GM12878 (cell line): ENCODE data around the gene MTO1. TPM values are rescaled to one million over a fixed set of nuclear protein-coding genes. Genes with fewer than 3 reads are reported as not detected.

Experiments
- ATAC-seq: fragments of 200-7000 bp; cut with Tn5 transposase; 3 replicates; pipeline ENCODE4 v1.9.1; 2020; ENCODE audit warnings: mild to moderate bottlenecking, moderate library complexity
- BruUV-seq: library from RNA; stranded (reverse); fragments of 400-500 nt; replicated peaks from 2 replicates; lab custom pipeline; 2021; lab: Mats Ljungman, UMichigan
- CTCF ChIA-PET: fragments of 300-600 bp; sonication (Branson Sonifier 250); formaldehyde crosslinking; extraction: SDS; loops from one replicate; lab custom pipeline; 2021; ENCODE audit warnings: inconsistent platforms; lab: Yijun Ruan, JAX
- POLR2A ChIA-PET: fragments of 350-600 bp; formaldehyde crosslinking; extraction: SDS; loops from one replicate; lab custom pipeline; 2021; ENCODE audit warnings: inconsistent platforms; lab: Charles Lee
- RAD21 ChIA-PET: fragments of 300-600 bp; sonication (Branson Sonifier 250); formaldehyde crosslinking; loops from one replicate; lab custom pipeline; 2023; ENCODE audit warnings: antibody characterized with exemption; ENCODE audit not compliant: unreplicated experiment; lab: Charles Lee
- SMC1A ChIA-PET: fragments of 300-600 bp; sonication (Branson Sonifier 250); formaldehyde crosslinking; loops from one replicate; lab custom pipeline; 2023; ENCODE audit not compliant: unreplicated experiment, uncharacterized antibody; lab: Charles Lee
- DNase-seq: peaks from one replicate; pipeline ENCODE4 v3.0.0-alpha.2; 2011; ENCODE audit warnings: low read depth, low spot score
- FAIRE-seq: peaks from 3 replicates; lab custom pipeline; 2011; peaks lifted over from hg19 to GRCh38; lab: Jason Lieb, UNC
- H2AFZ ChIP-seq: 2 replicates; pipeline ENCODE4 v1.6.0; 2011; ENCODE audit warnings: low read depth, low read length, control low read depth; ENCODE audit not compliant: control insufficient read depth
- H3K27ac ChIP-seq: 2 replicates; pipeline ENCODE4 v1.5.1; 2011; ENCODE audit warnings: control low read depth; ENCODE audit not compliant: control insufficient read depth, insufficient read depth
- H3K27me3 ChIP-seq, 2 experiments: replicated peaks in 1 of 2; 2 replicates each; pipeline versions ENCODE4 v1.6.0 to v1.6.1; 2011; ENCODE audit warnings: low read length in 1 of 2; ENCODE audit not compliant: control insufficient read depth in 2 of 2, insufficient read depth in 2 of 2
- H3K36me3 ChIP-seq, 2 experiments: 2 replicates each; pipeline ENCODE4 v1.5.1; 2011; ENCODE audit warnings: low read length in 1 of 2; ENCODE audit not compliant: control insufficient read depth in 2 of 2, insufficient read depth in 2 of 2
- H3K4me1 ChIP-seq: 2 replicates; pipeline ENCODE4 v1.6.1; 2011; ENCODE audit warnings: mild to moderate bottlenecking, low read length, moderate library complexity, mixed read lengths; ENCODE audit not compliant: control insufficient read depth, insufficient read depth
- H3K4me2 ChIP-seq: 2 replicates; pipeline ENCODE4 v1.6.0; 2011; ENCODE audit warnings: control low read depth; ENCODE audit not compliant: control insufficient read depth, insufficient read depth
- H3K4me3 ChIP-seq: fragments of 200-600 bp; sonication (generic); 2 replicates; pipeline ENCODE4 v1.5.1; 2016
- H3K79me2 ChIP-seq: 2 replicates; pipeline ENCODE4 v1.6.0; 2011; ENCODE audit warnings: low read length; ENCODE audit not compliant: control insufficient read depth, insufficient read depth
- H3K9ac ChIP-seq: 2 replicates; pipeline ENCODE4 v1.8.0; 2011; ENCODE audit warnings: low read length, control low read depth, mixed read lengths; ENCODE audit not compliant: control insufficient read depth, insufficient read depth
- H3K9me3 ChIP-seq: replicated peaks from 3 replicates; pipeline ENCODE4 v1.5.1; 2011; ENCODE audit warnings: mild to moderate bottlenecking, low read length; ENCODE audit not compliant: control insufficient read depth, insufficient read depth
- H4K20me1 ChIP-seq: 2 replicates; pipeline ENCODE4 v1.6.0; 2011; ENCODE audit not compliant: control insufficient read depth, insufficient read depth
- ASH2L ChIP-seq: fragments of 300-600, 200-600 bp; sonication (generic); IDR thresholded peaks from 2 replicates; pipeline ENCODE4 v1.6.1; 2017; ENCODE audit warnings: low read depth, mild to moderate bottlenecking, borderline replicate concordance
- CUX1 ChIP-seq: IDR thresholded peaks from 2 replicates; pipeline ENCODE4 v1.6.1; 2012; ENCODE audit warnings: improper control_type of control experiment, low read depth, low read length; ENCODE audit not compliant: insufficient replicate concordance
- E2F4 ChIP-seq: IDR thresholded peaks from 2 replicates; pipeline ENCODE4 v1.6.1; 2012; ENCODE audit warnings: low read depth, low read length, improper control_type of control experiment
- NFYB ChIP-seq: IDR thresholded peaks from 2 replicates; pipeline ENCODE4 v1.6.1; 2011; ENCODE audit warnings: low read depth, mild to moderate bottlenecking, low read length, improper control_type of control experiment, moderate library complexity; ENCODE audit not compliant: insufficient read depth
- RAD21 ChIP-seq: IDR thresholded peaks from 2 replicates; pipeline ENCODE4 v1.6.1; 2011; ENCODE audit warnings: mild to moderate bottlenecking, low read depth, low read length, moderate library complexity; ENCODE audit not compliant: insufficient read depth
- SKIL ChIP-seq: fragments of 450-650 bp; IDR thresholded peaks from 2 replicates; pipeline ENCODE4 v1.6.1; 2017; ENCODE audit warnings: mild to moderate bottlenecking, low read depth, inconsistent platforms; ENCODE audit not compliant: poor library complexity, severe bottlenecking
- SMC3 ChIP-seq: IDR thresholded peaks from 2 replicates; pipeline ENCODE4 v1.6.1; 2011; ENCODE audit warnings: low read length, improper control_type of control experiment, borderline replicate concordance
- ZBTB40 ChIP-seq: fragments of 450-650 bp; IDR thresholded peaks from 2 replicates; pipeline ENCODE4 v1.6.1; 2016; ENCODE audit warnings: mild to moderate bottlenecking, moderate library complexity, borderline replicate concordance
- WGBS: methylation state at CpG from one replicate; pipeline ENCODE4 v1.1.6; 2016; ENCODE audit warnings: low lambda C conversion rate; ENCODE audit not compliant: insufficient replicate concordance, insufficient coverage; ENCODE audit errors: missing lambda C conversion rate; 5-methylcytosine and 5-hydroxymethylcytosine counted together
- in situ Hi-C: fragments of 300-500 bp; cut with MboI; formaldehyde crosslinking; loops from 9 replicates; pipeline ENCODE4 v1.14.3; 2018; ENCODE audit warnings: mixed read lengths
- intact Hi-C: fragments of 100-400 bp; cut with micrococcal nuclease; formaldehyde crosslinking; loops from one replicate; pipeline ENCODE4 v1.14.2; 2022; ENCODE audit not compliant: unreplicated experiment
- polyA plus RNA-seq, 11 experiments: library from polyadenylated mRNA; depleted of rRNA in 4 of 11; unstranded in 6 of 11; stranded (reverse) in 5 of 11; fragments of >200 nt; fragmentation: Nextera tagmentation in 4 of 11; fragmentation: Illumina TruSeq in 1 of 11; extraction: Ambion mirVana in 4 of 11; extraction: Trizol in 1 of 11; gene quantifications; 1 replicate in 1 of 11; 2 replicates in 10 of 11; pipeline versions ENCODE4 v1.2.1 to v1.2.3, GENCODE V29; 2011 to 2016; ENCODE audit warnings: inconsistent platforms in 2 of 11, missing spikeins in 2 of 11, low read depth in 1 of 11
- total RNA-seq, 4 experiments: library from RNA; depleted of rRNA in 3 of 4; stranded (reverse); fragments of >200 nt in 3 of 4; fragmentation: Illumina TruSeq in 1 of 4; extraction: Trizol in 1 of 4; gene quantifications; 2 replicates each; pipeline versions ENCODE4 v1.2.1 to v1.2.3, GENCODE V29; 2013 to 2021

Gene MTO1
- total and polyA plus RNA-seq, 10 of the 15 experiments (the other 5 are each of a cell fraction or from before 2014, with no cell fraction given) = 24.8 to 53.6 (median 33.1) TPM

GRCh38 chr6:73435236-73435635 is 26.3 kb upstream of the MTO1 start (continued):
- TF ChIP-seq ZBTB40 = no peak
- TF ChIP-seq SMC3 = no peak

GRCh38 chr6:73443555-73443954 is 18.0 kb upstream of the MTO1 start:
- Histone ChIP-seq H3K79me2 (peaks cover 53% of the 10 kb centered on the region), H2AFZ (no peak overlapping the region), H3K4me3 (no peak overlapping the region), H3K9me3 (no peaks in the 10 kb centered on the region), H3K4me1 (peaks cover 15% of the 10 kb centered on the region), H3K27ac (no peak overlapping the region), H3K27me3 (no peaks in the 10 kb centered on the region), H4K20me1 (no peaks in the 10 kb centered on the region), H3K9ac (no peak overlapping the region), H3K36me3 (peaks cover 9 to 28% of the 10 kb centered on the region in 2 experiments), H3K4me2 (peak overlapping the region; percentile 60)
- WGBS = 98% methylated on average over 3 of the region's 3 CpGs
- DNase-seq = no peak
- RAD21 ChIA-PET = no interaction called here
- intact Hi-C loops (no loop called here), in situ Hi-C loops (loop anchor here (25.0 kb wide), 1 partner anchor 1794 kb away; the partner anchor contains the start of gene COX7A2)
- BruUV-seq = no TSS peak
- CTCF ChIA-PET = interaction anchor here (1.1 to 1.2 kb wide), 3 partner anchors 18 to 167 kb away, joined by 3 to 5 read pairs (median 3); partner anchors contain the start of gene MTO1
- no peak for ATAC-seq
- POLR2A ChIA-PET = interaction anchor here (0.6 to 1.2 kb wide), 3 partner anchors 9 to 1039 kb away, joined by 3 read pairs; partner anchors contain the start of gene CGAS
- SMC1A ChIA-PET = interaction anchor here (0.7 to 2.7 kb wide), 4 partner anchors 18 to 74 kb away, joined by 3 to 9 read pairs (median 4); partner anchors contain the start of gene MTO1
- no peak for FAIRE-seq
- no peak for TF ChIP-seq NFYB
- TF ChIP-seq E2F4 = no peak
- no peak for TF ChIP-seq SKIL
- TF ChIP-seq CUX1 = no peak
- TF ChIP-seq RAD21 = no peak
- no peak for TF ChIP-seq ASH2L
